ENCODE measurements around the gene PRR33.
"Not testable (repeated sequence)": the region's sequence is repeated elsewhere in the genome, so short reads cannot be mapped to it uniquely, and the experiment has no call there.

The PRR33 gene

DNA sequence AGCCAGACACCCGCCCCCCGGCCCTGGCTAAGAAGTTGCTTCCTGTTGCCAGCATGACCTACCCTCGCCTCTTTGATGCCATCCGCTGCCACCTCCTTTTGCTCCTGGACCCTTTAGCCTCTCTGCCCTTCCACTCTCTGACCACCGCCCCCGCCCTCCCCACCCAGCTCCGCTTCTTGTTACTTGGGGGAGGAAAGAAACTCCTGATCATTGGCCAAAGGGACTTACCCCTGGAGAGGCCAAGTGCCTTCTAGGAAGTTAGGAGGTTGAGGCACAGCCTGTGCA is at the start of gene PRR33:
TSS of gene PRR33 (minus strand) at position 65 of the 285 bp plus-strand sequence. CDS start 1,311 bp downstream, outside the sequence.
- no peak for DNase-seq

DNA sequence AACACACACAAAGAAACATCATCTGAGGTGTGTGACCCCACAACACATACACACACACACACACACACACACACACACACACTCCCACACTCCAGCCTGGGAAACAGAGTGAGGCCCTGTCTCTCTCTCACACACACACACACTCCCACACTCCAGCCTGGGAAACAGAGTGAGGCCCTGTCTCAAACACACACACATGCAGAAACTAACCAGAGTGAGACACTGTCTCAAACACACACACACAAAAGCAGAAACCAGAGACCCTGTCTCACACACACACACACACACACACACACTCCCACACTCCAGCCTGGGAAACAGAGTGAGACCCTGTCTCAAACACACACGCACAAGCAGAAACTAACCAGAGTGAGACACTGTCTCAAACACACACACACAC is 48.1 kb upstream of the PRR33 start:
- DNase-seq: not testable (repeated sequence)

DNA sequence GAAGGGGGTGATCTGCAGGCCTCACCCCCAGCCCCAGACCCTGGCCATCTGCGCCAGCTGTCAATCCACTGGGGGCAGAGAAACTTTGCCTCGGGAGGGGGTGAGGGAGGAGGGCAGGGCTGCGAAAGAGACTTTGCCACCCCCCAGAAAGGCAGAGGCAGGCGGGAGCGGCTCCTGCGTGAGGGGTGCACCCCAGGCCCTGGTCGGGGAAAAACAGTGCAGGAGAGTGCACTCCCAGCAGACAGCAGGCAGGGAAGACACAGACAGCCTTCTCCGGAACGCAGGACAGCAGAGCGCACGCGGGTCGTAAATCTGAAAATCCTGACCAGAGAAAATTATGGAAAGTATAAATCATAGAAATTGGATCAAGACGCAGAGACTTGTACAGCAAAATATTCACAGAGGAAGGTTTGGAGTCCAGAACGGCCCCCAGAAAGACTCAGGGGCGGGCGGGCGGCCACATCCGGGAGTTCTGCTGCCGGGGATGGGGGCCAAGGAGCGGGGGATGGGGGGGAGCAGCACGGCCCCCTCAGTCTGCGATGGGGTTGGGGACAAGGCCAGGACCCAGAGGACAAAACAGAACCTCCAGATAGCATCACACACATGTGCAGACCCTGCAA is 47.4 kb upstream of the PRR33 start:
- DNase-seq: peak; percentile 90

DNA sequence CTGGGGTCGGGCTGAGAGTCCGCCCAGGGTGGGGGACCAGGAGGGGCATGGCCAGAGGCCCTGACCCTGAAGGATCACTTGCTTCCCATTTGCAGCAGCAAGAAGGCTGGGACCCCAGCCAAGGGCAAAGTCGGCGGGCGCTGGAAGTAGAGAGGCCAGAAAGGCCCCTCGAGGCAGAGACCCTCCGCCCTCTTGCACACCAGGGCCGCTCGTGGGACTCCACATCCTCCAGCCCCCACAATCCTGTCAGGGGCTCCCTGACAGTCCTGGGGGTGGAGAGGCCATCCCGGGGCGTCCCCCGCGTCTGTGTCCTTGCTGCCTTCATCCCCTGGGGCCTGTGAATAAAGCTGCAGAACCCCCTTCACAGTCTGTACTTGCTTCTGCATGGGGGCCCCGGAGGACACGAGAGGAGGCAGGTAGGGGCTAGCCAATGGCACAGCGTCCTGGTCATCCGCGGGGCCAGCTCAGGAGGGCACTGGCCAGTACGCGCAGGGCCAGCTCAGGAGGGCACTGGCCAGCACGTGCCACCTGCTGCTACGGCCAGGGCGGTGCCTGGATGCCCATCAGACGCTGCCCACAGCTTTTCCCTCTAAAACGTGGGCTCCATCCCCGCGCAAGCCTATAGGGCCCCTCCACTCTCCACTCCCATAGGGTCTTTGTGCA is 46.8 kb upstream of the PRR33 start:
- DNase-seq: no peak

DNA sequence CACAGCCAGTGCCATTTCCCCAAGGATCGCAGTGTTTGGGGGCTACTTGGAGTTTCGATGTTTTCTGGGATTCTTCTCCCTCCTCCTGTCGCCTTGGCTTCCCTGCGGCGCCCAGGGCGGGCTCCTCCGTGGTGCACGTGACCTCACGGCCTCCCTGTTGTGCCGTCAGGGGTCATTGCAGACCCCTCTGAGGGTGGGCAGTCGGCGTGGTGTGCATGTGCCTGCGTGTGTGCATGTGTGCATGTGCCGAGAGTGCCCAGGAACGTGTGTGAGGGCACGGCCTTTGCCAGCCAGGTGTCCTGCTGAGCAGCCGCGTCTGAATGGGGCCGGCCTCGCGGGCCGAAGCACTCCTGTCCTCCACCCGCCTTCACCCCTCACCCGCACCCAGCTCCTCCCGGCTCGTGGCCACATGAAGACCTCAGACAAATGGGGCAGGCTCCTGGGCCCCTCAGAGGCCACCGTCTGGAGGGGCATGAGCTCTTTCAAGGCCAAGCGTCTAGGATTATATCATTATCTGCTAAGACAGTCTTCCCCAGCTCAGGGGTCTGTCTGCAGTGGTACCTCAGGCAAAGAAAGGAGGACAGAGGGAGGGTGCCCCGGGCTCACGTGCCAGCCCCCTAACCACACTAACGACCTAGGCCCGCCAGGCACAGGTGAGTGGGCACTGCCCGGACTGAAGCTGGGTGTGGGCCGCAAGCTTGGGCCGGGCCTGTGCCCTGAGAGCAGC is 46.1 kb upstream of the PRR33 start:
- no peak for DNase-seq

DNA sequence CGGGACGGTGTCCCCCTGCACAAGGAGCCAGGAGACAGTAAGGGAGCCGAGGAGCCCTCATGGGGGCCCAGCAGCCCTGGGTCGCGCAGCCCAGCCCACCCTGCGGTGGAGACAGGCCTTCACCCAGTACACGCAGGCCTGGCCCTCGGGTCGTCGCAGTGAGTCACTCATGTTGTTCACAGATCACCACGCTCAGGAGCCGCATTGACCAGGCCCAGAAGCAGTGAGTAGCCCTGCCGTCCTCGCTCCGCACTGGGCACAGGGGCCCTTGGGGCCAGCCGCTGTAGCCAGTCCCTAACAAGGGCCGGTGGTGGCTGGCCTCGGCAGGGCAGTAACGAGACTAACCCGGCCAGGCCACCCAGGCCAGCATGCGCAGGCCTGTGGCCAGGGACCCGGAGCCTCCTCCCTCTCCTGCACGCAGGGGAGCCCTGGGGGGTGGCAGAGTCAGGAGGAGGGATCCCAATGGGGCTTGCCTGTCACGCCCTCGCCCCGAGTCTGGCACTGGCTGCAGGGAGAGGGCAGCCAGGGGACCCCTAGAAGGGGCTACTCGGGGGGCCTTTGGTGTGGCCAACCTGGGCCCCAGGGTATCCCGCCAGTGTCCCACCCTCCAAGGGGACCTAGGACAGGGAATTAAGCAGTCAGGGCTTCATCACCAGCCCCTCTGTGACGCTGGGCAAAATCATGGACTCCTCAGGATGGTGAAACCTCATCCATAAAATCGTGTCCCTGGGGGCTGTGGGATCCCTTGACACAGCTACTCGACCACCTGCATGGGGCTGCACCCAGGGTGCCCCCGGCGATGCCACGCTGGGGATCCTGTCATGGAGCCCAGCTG is 45.3 kb upstream of the PRR33 start:
- DNase-seq: no peak

DNA sequence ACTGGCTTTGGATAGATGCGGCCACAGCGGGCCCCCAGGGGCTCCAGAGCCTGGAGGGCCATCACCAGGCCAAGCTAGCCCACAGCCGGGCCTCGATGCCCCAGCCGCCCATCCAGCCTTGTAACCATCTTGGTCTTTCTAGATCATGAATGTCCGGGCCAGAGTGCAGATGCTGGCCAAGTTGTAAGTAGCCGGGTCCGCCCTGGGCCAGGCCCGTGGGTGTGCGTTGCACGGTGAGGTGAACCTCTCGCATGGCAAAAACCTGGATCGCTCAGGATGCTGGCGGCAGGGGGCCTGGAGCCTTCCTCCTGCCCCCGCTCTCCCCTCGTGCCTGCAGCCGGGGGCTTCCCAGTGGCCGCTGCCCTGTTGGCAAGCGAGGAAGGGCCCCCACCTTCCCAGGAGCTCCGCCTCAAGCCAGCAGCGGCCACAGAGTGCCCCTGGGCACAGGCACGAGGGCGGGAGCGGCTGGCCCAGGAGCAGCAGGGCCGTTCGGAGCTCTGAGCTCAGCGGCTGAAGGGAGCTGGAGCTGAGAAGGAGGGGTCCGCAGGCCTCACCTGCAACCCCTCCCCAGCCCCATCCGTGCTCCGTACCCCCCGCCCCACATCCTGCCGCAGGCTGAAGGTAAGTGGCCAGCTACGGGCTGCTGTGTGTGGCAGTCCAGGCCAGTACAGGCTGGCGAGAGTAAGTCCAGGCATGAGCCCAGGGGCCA is 44.5 kb upstream of the PRR33 start:
- no peak for DNase-seq

DNA sequence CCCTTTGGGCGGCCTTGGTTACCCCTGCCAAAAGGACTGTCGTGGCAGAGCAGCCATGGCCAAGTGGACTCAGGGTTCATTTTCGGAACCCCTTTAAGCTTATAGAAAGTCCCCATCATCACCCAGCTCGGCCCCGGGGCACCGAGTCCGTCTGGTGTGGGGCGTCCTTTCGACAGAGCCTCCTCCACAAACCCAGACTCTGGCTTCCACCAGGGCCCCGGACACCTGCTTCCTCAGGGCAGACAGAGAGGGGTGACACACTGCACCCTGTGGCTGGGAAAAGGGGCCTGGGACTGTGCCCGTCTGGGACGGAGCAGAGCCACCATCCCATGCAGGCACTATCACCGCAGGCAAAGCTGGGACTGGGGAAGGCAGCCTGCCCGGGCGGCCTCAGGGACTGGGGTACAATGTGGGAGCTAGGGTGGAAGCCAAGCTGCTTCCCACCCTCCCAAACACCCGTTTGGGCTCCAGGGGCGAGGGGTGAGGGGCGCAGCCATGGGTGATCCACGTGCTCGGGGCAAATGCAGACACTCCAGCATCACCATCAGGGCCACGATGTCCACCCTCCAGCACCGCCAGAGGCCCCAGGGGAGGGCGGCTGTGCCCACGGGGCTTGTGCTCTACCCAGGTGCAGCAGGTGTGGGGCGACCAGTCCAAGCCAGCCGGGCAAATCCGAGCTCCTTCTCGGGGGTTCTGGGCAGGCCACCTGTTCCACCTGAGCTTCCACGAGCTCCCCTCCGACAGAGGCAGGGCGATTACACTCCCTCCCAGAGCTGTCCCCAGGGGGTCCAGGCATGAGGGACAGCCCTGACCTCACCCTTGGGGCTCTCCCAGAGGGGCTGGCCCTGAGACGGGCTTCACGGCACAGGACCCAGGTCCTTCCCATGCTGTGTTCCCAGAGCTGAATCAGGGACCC is 43.7 kb upstream of the PRR33 start:
- DNase-seq: no peak

DNA sequence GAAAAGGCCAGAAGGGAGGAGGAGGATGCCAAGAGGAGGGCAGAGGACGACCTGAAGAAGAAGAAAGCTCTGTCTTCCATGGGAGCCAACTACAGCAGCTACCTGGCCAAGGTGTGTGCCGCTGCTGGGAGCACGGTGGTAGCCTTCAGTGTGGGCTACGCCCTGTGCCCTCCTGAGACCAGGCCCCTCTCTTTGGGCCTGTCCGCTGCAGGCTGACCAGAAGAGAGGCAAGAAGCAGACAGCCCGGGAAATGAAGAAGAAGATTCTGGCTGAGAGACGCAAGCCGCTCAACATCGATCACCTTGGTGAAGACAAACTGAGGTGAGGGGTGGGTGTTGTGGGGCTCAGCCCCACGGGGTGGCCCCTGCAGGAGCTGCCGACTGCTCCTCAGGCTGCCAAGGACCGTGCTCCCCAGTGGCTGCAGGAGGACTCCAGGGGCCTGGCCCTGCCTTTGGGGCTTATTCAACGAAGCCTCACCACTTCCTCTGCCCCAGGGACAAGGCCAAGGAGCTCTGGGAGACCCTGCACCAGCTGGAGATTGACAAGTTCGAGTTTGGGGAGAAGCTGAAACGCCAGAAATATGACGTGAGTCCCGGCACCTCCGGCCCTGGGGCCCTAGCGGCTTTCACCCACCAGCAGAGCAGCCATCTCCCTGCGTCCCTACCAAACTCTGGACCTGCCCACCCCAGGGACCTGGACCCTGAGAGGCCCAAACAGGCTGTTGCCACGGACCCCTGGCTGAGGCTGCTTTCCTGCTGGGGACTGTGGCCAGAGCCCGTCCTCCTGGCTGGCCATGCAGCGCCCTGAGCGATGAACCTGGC is 42.9 kb upstream of the PRR33 start:
- no peak for DNase-seq

DNA sequence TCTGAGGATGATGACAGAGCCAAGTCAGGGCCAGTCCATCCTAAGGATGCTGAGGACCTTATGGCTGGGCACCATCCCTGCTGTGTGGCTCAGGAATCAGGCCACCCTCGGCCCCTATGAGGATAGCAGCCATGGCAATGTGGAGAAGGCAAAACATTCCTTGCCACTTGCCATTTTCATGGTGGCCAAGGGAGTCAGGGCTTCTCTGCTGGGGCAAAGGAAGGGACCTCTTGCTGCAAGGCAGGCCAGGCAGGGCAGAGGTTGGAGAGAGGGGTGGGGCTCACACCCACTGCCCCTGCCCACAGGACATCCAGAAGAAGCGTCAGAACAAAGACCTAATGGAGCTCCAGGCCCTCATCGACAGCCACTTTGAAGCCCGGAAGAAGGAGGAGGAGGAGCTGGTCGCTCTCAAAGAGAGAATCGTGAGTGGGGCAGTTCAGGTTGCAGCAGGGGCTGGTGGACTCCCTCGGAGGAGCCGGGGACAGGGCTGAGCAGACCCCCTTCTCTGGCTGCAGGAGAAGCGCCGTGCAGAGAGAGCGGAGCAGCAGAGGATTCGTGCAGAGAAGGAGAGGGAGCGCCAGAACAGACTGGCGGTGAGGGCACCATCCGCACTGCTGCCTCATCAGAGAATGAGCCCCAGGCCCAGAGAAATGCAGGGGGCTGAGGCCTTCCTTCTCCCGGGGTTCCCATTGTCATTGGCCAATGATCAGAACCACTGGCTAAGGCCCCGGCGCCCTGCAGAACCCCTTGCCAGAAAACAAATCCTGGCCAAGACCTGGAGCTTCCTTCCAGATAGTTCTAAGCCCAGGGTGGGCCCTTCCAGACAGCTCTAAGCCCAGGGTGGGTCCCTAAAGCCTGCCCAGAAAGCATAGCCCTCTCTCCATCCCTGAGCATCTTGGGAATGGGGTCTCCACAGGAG is 42.0 kb upstream of the PRR33 start:
- no peak for DNase-seq

DNA sequence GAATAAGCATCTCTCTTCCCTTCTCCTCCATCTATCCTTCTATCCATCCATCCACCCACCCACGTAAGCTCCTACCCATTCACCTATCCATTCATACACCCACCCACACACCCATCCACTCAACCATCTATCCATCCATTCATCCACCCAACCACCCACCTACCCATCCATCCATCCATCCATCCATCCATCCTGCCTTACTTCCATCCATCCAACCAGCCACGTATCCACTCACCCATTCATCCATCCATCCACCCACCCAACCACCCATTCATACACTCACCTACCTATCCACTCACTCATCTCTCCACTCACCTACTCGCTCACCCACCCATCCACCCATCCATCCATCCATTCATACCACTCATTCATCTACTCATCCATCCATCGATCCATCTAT is 41.0 kb upstream of the PRR33 start:
- no peak for DNase-seq

DNA sequence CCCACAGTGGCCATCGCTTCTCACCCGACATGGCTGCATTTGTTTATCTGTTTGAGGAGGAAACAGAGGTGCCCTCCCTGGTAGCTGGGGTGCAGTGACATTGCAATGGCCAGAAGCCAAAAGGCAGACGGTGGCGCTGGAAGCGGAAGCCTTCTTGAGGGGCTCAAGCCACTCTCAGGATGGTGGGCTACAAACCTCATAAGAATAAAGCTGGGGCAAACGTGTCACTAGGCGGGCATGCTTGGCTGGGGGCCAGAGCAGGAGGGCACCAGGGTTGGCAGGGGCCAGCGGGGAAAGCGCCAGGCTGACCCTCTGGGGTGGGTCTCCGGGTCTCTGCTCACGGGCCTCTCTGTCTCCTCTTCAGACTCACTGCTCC is 40.4 kb upstream of the PRR33 start:
- DNase-seq: no peak

DNA sequence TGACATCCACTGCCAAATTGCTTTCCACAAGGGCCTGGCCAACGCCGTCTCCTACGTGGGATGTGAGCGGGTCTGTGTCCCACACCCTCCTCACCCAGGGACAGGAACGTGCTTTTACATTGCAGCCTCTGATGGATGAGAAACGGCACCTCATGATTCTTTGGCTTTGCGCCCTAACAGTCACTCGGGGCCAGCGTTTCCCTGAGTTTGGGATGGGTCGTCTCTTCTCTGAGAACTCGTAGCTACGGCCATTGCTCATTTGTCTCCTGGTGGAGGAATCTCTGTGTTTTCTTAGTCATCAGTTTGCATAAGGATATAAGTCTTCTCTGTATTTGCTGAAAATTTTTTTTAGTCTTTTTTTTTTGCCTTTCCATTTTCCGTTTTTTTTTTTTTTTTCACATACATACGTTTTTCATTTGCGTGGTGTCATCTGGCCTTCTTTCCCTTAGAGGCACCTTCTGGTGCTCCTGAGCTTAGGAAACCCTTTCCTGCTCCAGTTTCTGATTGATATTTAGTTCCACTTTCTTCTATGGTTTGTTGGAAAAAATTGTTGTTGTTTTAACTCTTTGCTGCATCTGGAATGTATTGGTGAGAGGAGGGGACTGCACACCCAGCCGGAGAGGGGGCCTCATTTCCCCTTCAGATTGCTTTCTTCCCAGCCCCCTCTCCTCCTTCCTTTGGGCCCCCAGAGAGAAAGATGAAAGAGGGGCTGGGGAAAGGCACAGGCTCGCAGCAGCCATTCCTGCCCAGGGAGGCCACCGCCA is 39.8 kb upstream of the PRR33 start:
- DNase-seq: peak; percentile 85

DNA sequence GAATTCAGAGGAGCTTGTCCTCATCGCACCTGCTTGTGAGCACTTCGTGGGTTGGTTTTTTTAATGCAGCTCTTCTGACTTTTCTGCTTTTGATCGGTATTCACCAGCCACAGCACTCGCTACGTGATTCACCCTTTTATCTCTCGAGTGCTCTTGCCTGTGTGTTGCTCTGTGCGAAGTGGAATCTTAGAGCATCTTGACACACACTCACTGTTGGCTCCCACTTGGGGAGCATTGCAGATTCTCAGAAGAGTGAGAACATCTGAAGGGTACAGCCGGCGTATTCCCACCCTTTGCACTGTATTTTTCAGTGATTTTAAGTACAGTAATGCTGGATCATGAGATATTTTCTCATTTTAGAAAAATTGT is 38.8 kb upstream of the PRR33 start:
- no peak for DNase-seq

DNA sequence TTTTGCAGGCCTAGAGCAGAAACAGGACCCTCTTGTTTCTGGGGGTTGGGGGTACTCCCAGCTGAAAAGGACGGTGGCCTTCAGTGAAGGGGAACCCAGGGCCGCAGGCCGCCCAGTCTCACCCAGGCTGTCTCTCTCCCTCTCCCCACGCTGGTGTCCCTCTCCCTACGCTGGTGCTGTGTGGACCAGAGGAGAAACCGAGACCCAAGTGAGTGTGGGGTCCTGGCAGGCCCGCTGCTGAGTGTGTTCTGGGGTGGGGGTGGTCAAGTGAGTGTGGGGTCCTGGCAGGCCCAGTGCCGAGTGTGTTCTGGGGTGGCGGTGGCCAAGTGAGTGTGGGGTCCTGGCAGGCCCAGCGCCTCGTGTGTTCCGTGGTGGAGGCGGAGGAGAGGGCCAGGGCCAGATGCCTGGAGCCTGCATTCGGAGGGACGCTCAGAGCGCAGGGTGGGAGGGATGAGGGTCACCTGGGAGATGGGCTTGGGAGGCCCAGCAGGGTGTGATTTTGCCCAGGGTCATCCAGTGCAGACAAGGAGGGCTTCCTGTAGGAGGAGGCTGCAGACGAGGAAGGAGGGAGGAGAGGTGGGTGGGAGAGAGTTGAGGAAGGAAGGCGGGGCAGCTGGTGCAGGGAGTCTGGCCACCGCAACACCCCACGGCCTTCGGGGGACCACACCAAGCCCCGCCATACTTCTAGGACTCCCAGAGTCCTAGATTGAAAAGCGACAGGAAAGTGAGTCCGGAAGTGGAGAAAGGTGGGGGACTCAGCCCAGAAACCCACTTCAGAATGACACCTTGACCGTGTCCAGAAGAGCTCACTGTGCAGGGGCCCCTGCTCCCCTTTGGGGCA is 38.1 kb upstream of the PRR33 start:
- DNase-seq: no peak

DNA sequence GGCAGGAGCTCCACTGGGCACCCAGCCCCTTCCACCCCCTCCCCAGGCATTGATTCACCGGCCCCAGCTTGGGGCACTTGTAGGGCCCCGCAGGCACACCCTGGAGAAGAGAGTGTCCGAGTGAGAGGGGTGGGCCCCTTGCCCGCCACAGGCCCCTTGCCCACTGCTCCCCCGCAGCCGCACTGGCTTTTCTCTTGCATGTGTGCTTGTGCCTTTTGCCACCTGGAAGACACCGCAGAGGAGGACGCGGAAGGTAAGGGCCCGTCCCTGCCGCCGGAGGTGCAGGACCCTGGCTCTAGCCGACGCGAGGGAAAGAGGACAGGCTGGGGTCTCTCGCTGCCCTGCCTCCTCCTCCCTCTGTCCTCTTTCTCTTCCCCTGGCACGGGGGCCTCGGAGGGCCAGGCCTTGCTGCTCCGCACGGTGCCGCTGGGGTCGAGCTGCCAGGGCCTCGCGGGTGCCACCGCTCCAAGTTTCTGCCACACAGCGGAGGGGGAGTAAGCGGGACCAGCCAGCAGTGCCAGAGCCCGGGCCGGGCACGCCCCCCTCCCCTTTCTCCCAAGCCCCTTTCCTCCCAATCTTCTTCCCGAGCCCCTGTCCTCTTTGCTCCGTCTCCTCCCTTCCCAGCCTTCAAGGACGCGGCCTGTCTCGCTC is 37.3 kb upstream of the PRR33 start:
- no peak for DNase-seq

DNA sequence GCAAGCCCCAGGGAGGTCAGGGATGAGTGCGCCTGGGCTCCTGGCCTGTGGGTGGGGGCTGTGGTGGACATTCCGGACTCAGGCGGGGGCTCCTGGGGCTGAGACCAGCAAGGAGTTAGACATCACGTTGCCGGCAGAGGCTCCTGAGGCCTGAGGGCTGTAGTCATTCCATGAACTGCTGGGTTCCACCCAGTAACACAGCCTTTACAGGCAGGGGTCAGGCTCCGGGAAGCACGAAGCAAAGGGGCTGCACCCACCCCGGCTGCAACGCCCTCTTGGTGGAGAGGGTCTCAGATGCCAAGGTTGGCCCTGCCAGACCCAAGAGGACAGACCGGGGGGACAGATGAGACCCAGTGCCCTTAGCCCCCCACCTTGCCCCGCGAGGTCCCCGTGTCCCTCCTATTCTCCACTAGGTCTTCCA is 36.8 kb upstream of the PRR33 start:
- DNase-seq: no peak

Measured in right forelimb (tissue), 1 donor.